Suprapubic skin (tissue), 4 donors: ENCODE results near the gene LSP1.

Experiments used
- CTCF ChIP-seq, 2 donors: fragments of 200-600 bp in 1 of 2; fragments of 450-650 bp in 1 of 2; sonication (generic) in 1 of 2; IDR thresholded peaks; one replicate each; pipeline ENCODE4 v1.5.1; 2016 to 2019; ENCODE audit warnings: antibody characterized with exemption in 2 of 2, mild to moderate bottlenecking in 1 of 2, moderate library complexity in 1 of 2
- POLR2A ChIP-seq, 2 donors: fragments of 450-650 bp; IDR thresholded peaks; one replicate each; pipeline ENCODE4 v1.6.1; 2017; ENCODE audit warnings: antibody characterized with exemption in 2 of 2, mild to moderate bottlenecking in 2 of 2, moderate library complexity in 2 of 2
- POLR2AphosphoS5 ChIP-seq, 3 donors: sonication (generic); formaldehyde crosslinking; IDR thresholded peaks; one replicate each; pipeline ENCODE4 v1.6.1; 2017; ENCODE audit warnings: antibody characterized with exemption in 3 of 3

DNA sequence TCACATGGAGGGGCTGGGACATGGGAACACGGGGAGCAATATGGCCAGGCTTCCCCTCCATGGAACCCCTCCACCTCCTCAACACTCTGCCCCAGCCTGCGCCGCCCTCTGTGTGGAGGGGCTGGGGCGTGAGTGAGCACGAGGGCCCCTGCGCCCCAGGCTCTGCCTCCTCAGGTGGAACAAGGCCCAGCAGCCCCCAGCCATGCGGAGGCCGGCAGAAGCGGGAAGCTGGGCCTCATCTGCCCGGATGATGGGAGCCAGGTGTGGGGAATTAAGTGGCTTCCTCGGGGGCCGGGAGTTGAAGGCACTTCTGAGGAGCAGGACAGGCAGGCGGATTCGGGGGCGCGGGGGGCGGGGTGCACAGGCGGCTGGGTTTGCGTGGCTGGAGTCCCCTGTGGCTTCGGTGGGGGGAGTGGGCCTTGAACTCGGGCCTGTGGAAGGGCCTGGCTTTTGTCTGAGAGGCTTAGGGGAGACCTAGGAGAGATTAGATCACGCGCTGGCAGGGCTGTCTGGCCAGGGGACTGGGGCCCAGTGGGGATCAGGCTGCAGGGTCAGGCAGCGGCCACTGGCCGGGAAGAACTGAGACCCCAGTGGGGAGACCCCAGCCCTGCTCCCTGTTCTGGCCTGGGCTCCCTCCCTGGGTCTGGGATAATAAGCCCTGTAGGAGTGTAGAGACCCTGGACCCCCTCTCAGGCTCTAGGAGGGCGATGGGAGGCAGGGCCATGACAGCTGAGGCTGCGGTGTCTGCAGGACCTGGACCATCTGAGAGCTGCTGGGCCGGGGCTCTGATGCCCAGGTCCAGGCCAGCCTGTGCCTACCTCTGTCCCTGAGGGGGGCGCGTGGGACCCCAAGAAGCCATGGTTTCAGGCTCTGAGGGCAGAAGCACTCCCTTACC lies 25.5 kb downstream of the LSP1 start:
- TF ChIP-seq CTCF (IDR thresholded peaks at IDR 0.05) = no peak
- no peak for TF ChIP-seq POLR2AphosphoS5 (IDR thresholded peaks at IDR 0.05)
- TF ChIP-seq POLR2A (IDR thresholded peaks at IDR 0.05) = no peak
